Erythroblast (primary cell): ENCODE results near the gene OTOG.

Experiments used
- DNase-seq, 2 experiments: peaks; one replicate each; lab custom pipeline; 2025; lab: John Stamatoyannopoulos, UW
- GATA1 ChIP-seq: IDR thresholded peaks from 2 replicates; pipeline ENCODE4 v1.6.1; 2011; ENCODE audit warnings: low read depth, mild to moderate bottlenecking, control low read depth, low read length, moderate library complexity
- POLR2A ChIP-seq: IDR thresholded peaks from 2 replicates; pipeline ENCODE4 v1.6.1; 2011; ENCODE audit warnings: mild to moderate bottlenecking, low read length

OTOG gene

GRCh38 chr11:17695454-17696441, 148.7 kb downstream of the OTOG start:
- DNase-seq, result no peak
- TF ChIP-seq GATA1, result no peak
- TF ChIP-seq POLR2A, result no peak

GRCh38 chr11:17696741-17697140, 149.7 kb downstream of the OTOG start:
- TF ChIP-seq GATA1, result no peak
- no peak for TF ChIP-seq POLR2A
- no peak for DNase-seq
